ENCODE results near the gene NXF3. TPM values are rescaled to one million over a fixed set of nuclear protein-coding genes. Genes with fewer than 3 reads are reported as not detected.

NXF3 gene
- total RNA-seq, 2 experiments from 2014 or later = not detected

Other genes with a start within 250 kb of the NXF3 start
- gene RAB40AL, start 155.9 kb downstream of the NXF3 start, total RNA-seq = not detected
- gene BEX1, start 29.0 kb downstream of the NXF3 start, total RNA-seq = under 1 TPM; 0.45 to 0.48 TPM
- gene BEX4, start 122.0 kb upstream of the NXF3 start, total RNA-seq = 10 to 100 TPM in 1 of 2 experiments, 1 to 10 TPM in 1; 8.0 to 11.5 TPM
- 10 to 100 TPM; 37.8 to 38.5 TPM for gene TCEAL8, start 162.0 kb upstream of the NXF3 start, total RNA-seq
- not detected for gene TCEAL5, start 183.6 kb upstream of the NXF3 start, total RNA-seq
- gene BEX2, start 217.8 kb upstream of the NXF3 start, total RNA-seq = 10 to 100 TPM; 11.3 to 12.1 TPM
- not detected for gene TCEAL7, start 237.1 kb upstream of the NXF3 start, total RNA-seq

All from activated CD4-positive, alpha-beta memory T cell treated with anti-CD3 and anti-CD28 coated beads for 36 hours (primary cell).